ENCODE results near the gene SNX32. TPM values are rescaled to one million over a fixed set of nuclear protein-coding genes. Genes with fewer than 3 reads are reported as not detected.
A peak's percentile ranks its signal among the peaks of the same experiment; 100 is the strongest.

Gene SNX32
- total and polyA plus RNA-seq, 2 of the 13 experiments (the other 11 are each of a cell fraction or from before 2014, with no cell fraction given): 0.09 to 0.34 TPM

DNA sequence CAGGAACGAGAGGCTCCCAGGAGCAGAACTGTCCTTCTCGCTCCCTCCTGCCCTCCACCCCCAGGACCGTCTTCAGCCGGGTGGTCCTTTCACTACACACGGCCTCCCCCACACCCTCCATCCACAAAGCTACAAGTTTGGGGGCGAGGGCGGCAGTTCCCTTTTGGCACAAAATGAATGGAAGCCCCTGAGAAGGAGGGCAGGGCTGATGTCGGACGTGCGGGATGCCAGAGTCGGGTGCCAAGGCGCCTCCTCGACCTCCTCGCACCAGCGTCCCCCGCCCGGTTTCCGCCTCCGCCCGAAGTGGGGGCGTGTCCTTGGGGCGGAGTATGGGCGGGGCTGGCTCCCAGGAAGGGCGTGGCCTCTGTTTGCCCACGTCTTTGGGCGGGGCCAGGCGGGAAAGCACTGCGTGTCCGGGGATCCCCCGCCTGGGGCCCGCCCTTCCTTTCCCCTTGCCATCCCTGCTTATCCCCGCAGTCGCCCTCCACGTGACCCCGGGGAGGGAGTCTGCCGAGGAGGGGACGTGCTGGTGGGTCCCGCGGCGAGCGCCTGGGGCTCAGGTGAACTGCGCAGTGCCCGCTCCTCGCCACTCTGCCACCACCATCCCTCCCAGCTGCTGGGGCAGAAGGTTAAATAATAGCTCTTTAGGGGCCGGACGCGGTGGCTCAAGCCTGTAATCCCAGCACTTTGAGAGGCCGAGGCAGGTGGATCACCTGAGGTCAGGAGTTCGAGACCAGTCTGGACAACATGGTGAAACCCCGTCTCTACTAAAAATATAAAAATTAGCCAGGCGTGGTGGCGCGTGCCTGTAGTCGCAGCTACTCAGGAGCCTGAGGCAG lies 39.8 kb downstream of the SNX32 start (continued):
- TF ChIP-seq, protein P1, sequence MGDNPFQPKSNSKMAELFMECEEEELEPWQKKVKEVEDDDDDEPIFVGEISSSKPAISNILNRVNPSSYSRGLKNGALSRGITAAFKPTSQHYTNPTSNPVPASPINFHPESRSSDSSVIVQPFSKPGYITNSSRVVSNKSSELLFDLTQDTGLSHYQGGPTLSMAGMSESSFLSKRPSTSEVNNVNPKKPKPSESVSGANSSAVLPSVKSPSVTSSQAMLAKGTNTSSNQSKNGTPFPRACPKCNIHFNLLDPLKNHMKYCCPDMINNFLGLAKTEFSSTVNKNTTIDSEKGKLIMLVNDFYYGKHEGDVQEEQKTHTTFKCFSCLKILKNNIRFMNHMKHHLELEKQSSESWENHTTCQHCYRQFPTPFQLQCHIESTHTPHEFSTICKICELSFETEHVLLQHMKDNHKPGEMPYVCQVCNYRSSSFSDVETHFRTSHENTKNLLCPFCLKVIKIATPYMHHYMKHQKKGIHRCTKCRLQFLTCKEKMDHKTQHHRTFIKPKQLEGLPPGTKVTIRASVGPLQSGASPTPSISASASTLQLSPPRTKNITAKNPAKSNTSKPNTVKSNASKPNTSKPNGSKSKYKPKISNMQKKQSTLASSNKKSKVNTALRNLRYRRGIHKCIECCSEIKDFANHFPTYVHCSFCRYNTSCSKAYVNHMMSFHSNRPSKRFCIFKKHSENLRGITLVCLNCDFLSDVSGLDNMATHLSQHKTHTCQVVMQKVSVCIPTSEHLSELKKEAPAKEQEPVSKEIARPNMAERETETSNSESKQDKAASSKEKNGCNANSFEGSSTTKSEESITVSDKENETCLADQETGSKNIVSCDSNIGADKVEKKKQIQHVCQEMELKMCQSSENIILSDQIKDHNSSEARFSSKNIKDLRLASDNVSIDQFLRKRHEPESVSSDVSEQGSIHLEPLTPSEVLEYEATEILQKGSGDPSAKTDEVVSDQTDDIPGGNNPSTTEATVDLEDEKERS (CRISPR knock-in tag; IDR thresholded peaks at IDR 0.05): peak; percentile 69; the same call in 1 of the 2 replicates
- TF ChIP-seq KAT8 (CRISPR knock-in tag; IDR thresholded peaks at IDR 0.05) (peak; percentile 48), SP2 (CRISPR knock-in tag; IDR thresholded peaks at IDR 0.05) (no peak), SUZ12 (IDR thresholded peaks at IDR 0.05; ENCODE audit: low read depth, low read length) (no peak), GABPB1 (CRISPR knock-in tag; IDR thresholded peaks at IDR 0.05) (peak; percentile 87), ZC3H13 (CRISPR knock-in tag; IDR thresholded peaks at IDR 0.05) (peak; percentile 57), SP5 (CRISPR knock-in tag; IDR thresholded peaks at IDR 0.05; ENCODE audit: borderline replicate concordance, low read depth) (peak; percentile 85), SOX6 (IDR thresholded peaks at IDR 0.05) (no peak), SOX6 (CRISPR knock-in tag; IDR thresholded peaks at IDR 0.05) (peak; percentile 77)
- TF ChIP-seq, protein P2, sequence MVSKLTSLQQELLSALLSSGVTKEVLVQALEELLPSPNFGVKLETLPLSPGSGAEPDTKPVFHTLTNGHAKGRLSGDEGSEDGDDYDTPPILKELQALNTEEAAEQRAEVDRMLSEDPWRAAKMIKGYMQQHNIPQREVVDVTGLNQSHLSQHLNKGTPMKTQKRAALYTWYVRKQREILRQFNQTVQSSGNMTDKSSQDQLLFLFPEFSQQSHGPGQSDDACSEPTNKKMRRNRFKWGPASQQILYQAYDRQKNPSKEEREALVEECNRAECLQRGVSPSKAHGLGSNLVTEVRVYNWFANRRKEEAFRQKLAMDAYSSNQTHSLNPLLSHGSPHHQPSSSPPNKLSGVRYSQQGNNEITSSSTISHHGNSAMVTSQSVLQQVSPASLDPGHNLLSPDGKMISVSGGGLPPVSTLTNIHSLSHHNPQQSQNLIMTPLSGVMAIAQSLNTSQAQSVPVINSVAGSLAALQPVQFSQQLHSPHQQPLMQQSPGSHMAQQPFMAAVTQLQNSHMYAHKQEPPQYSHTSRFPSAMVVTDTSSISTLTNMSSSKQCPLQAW (CRISPR knock-in tag; IDR thresholded peaks at IDR 0.05): peak; percentile 42; the same call in 1 of the 2 replicates
- TF ChIP-seq, protein P3, sequence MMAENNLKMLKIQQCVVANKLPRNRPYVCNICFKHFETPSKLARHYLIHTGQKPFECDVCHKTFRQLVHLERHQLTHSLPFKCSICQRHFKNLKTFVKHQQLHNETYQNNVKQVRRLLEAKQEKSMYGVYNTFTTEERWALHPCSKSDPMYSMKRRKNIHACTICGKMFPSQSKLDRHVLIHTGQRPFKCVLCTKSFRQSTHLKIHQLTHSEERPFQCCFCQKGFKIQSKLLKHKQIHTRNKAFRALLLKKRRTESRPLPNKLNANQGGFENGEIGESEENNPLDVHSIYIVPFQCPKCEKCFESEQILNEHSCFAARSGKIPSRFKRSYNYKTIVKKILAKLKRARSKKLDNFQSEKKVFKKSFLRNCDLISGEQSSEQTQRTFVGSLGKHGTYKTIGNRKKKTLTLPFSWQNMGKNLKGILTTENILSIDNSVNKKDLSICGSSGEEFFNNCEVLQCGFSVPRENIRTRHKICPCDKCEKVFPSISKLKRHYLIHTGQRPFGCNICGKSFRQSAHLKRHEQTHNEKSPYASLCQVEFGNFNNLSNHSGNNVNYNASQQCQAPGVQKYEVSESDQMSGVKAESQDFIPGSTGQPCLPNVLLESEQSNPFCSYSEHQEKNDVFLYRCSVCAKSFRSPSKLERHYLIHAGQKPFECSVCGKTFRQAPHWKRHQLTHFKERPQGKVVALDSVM (CRISPR knock-in tag; IDR thresholded peaks at IDR 0.05): no peak
- TF ChIP-seq, protein P4, sequence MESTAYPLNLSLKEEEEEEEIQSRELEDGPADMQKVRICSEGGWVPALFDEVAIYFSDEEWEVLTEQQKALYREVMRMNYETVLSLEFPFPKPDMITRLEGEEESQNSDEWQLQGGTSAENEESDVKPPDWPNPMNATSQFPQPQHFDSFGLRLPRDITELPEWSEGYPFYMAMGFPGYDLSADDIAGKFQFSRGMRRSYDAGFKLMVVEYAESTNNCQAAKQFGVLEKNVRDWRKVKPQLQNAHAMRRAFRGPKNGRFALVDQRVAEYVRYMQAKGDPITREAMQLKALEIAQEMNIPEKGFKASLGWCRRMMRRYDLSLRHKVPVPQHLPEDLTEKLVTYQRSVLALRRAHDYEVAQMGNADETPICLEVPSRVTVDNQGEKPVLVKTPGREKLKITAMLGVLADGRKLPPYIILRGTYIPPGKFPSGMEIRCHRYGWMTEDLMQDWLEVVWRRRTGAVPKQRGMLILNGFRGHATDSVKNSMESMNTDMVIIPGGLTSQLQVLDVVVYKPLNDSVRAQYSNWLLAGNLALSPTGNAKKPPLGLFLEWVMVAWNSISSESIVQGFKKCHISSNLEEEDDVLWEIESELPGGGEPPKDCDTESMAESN (CRISPR knock-in tag; conservative IDR thresholded peaks at IDR 0.05): 0 out of 2 replicates have a peak, but pooled peaks have one; percentile 64
- TF ChIP-seq, protein P5, sequence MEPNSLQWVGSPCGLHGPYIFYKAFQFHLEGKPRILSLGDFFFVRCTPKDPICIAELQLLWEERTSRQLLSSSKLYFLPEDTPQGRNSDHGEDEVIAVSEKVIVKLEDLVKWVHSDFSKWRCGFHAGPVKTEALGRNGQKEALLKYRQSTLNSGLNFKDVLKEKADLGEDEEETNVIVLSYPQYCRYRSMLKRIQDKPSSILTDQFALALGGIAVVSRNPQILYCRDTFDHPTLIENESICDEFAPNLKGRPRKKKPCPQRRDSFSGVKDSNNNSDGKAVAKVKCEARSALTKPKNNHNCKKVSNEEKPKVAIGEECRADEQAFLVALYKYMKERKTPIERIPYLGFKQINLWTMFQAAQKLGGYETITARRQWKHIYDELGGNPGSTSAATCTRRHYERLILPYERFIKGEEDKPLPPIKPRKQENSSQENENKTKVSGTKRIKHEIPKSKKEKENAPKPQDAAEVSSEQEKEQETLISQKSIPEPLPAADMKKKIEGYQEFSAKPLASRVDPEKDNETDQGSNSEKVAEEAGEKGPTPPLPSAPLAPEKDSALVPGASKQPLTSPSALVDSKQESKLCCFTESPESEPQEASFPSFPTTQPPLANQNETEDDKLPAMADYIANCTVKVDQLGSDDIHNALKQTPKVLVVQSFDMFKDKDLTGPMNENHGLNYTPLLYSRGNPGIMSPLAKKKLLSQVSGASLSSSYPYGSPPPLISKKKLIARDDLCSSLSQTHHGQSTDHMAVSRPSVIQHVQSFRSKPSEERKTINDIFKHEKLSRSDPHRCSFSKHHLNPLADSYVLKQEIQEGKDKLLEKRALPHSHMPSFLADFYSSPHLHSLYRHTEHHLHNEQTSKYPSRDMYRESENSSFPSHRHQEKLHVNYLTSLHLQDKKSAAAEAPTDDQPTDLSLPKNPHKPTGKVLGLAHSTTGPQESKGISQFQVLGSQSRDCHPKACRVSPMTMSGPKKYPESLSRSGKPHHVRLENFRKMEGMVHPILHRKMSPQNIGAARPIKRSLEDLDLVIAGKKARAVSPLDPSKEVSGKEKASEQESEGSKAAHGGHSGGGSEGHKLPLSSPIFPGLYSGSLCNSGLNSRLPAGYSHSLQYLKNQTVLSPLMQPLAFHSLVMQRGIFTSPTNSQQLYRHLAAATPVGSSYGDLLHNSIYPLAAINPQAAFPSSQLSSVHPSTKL (CRISPR knock-in tag; IDR thresholded peaks at IDR 0.05): peak; percentile 63
